IPS-NIHi7 (cell line): Measurements from ENCODE around the gene PEMT.
A peak's percentile ranks its signal among the peaks of the same experiment; 100 is the strongest.

ENCODE experiments used
- DNase-seq: peaks from one replicate; pipeline ENCODE4 v3.0.0; 2012; ENCODE audit warnings: mixed read lengths; ENCODE audit errors: extremely low spot score

The PEMT gene

GRCh38 chr17:17570798-17571716, 20.5 kb downstream of the PEMT start:
- no peak for DNase-seq

- peak; percentile 59 for DNase-seq
Observed at GRCh38 chr17:17570140-17570797, 21.2 kb downstream of the PEMT start.

GRCh38 chr17:17569691-17570090, 21.8 kb downstream of the PEMT start:
- no peak for DNase-seq

GRCh38 chr17:17568772-17569195, 22.7 kb downstream of the PEMT start:
- peak; percentile 95 for DNase-seq

GRCh38 chr17:17567631-17568030, 23.9 kb downstream of the PEMT start:
- no peak for DNase-seq

- DNase-seq, result no peak
Observed at GRCh38 chr17:17566896-17567513, 24.5 kb downstream of the PEMT start.

- DNase-seq, result no peak
Observed at GRCh38 chr17:17565471-17566339, 25.8 kb downstream of the PEMT start.

- peak; percentile 58 for DNase-seq
Observed at GRCh38 chr17:17564896-17565295, 26.6 kb downstream of the PEMT start.

GRCh38 chr17:17564323-17564722, 27.2 kb downstream of the PEMT start:
- no peak for DNase-seq

- no peak for DNase-seq
Observed at GRCh38 chr17:17563530-17563929, 28.0 kb downstream of the PEMT start.

- DNase-seq, result no peak
Observed at GRCh38 chr17:17562146-17562511, 29.4 kb downstream of the PEMT start.

- no peak for DNase-seq
Observed at GRCh38 chr17:17561408-17562145, 29.9 kb downstream of the PEMT start.

- DNase-seq, result no peak
Observed at GRCh38 chr17:17560975-17561374, 30.5 kb downstream of the PEMT start.

GRCh38 chr17:17560167-17560566, 31.3 kb downstream of the PEMT start:
- DNase-seq, result no peak

- no peak for DNase-seq
Observed at GRCh38 chr17:17559164-17559563, 32.3 kb downstream of the PEMT start.

GRCh38 chr17:17558431-17558830, 33.1 kb downstream of the PEMT start:
- DNase-seq, result no peak

GRCh38 chr17:17557796-17558195, 33.7 kb downstream of the PEMT start:
- no peak for DNase-seq

- DNase-seq, result no peak
Observed at GRCh38 chr17:17556671-17557070, 34.8 kb downstream of the PEMT start.

- DNase-seq, result no peak
Observed at GRCh38 chr17:17555906-17556305, 35.6 kb downstream of the PEMT start.

- no peak for DNase-seq
Observed at GRCh38 chr17:17555151-17555550, 36.4 kb downstream of the PEMT start.

- DNase-seq, result no peak
Observed at GRCh38 chr17:17554266-17554665, 37.2 kb downstream of the PEMT start.
